Measurements from ENCODE around the gene ASB8. TPM values are rescaled to one million over a fixed set of nuclear protein-coding genes. Genes with fewer than 3 reads are reported as not detected.

Gene ASB8
- polyA plus RNA-seq, 1 experiment, result 30.1 TPM

GRCh38 chr12:48201091-48201490 is 43.8 kb upstream of the ASB8 start:
- Histone ChIP-seq H3K4me3 (ENCODE audit: low read depth, low read length) (no peak overlapping the region), H3K9me3 (ENCODE audit: control insufficient read depth, insufficient read depth, low read length) (no peaks in the 10 kb centered on the region; the same call in 1 of the 2 replicates), H3K27ac (ENCODE audit: low read depth, low read length) (no peak overlapping the region), H3K27me3 (ENCODE audit: control insufficient read depth, insufficient read depth, low read length) (no peaks in the 10 kb centered on the region)
- ChIA-PET CTCF (interaction anchor here (5.4 kb wide), 1 partner anchor 12 kb away, joined by 58 read pairs; no protein-coding TSS in a partner anchor), POLR2A (no interaction called here)
- no peak for TF ChIP-seq CTCF (IDR thresholded peaks at IDR 0.05; ENCODE audit: low read depth, low read length)
- no peak for DNase-seq (ENCODE audit: low read depth, low spot score)

GRCh38 chr12:48199774-48200221 is 42.5 kb upstream of the ASB8 start:
- ChIA-PET POLR2A (interaction anchor here (0.8 kb wide), 1 partner anchor 17 kb away, joined by 3 read pairs; the partner anchor contains the start of gene CCDC184), CTCF (interaction anchor here (0.6 to 5.4 kb wide), 5 partner anchors 11 to 419 kb away, joined by 3 to 58 read pairs (median 4); no protein-coding TSS in a partner anchor)
- TF ChIP-seq CTCF (IDR thresholded peaks at IDR 0.05; ENCODE audit: low read depth, low read length), result no peak
- Histone ChIP-seq H3K4me3 (ENCODE audit: low read depth, low read length) (no peak overlapping the region), H3K27ac (ENCODE audit: low read depth, low read length) (peak overlapping the region; percentile 69), H3K9me3 (ENCODE audit: control insufficient read depth, insufficient read depth, low read length) (no peaks in the 10 kb centered on the region; the same call in 1 of the 2 replicates), H3K27me3 (ENCODE audit: control insufficient read depth, insufficient read depth, low read length) (peaks cover 3% of the 10 kb centered on the region)
- DNase-seq (ENCODE audit: low read depth, low spot score), result peak; percentile 43

GRCh38 chr12:48198985-48199384 is 41.7 kb upstream of the ASB8 start:
- CTCF ChIA-PET, result interaction anchor here (1.2 to 5.4 kb wide), 3 partner anchors 10 to 420 kb away, joined by 4 to 58 read pairs (median 29); no protein-coding TSS in a partner anchor
- Histone ChIP-seq H3K27ac (ENCODE audit: low read depth, low read length) (no peak overlapping the region), H3K9me3 (ENCODE audit: control insufficient read depth, insufficient read depth, low read length) (no peaks in the 10 kb centered on the region; the same call in 1 of the 2 replicates), H3K27me3 (ENCODE audit: control insufficient read depth, insufficient read depth, low read length) (peaks cover 5% of the 10 kb centered on the region), H3K4me3 (ENCODE audit: low read depth, low read length) (peak overlapping the region; percentile 75)
- POLR2A ChIA-PET, result no interaction called here
- DNase-seq (ENCODE audit: low read depth, low spot score), result no peak
- TF ChIP-seq CTCF (IDR thresholded peaks at IDR 0.05; ENCODE audit: low read depth, low read length), result no peak

GRCh38 chr12:48198672-48198971 is 41.3 kb upstream of the ASB8 start:
- TF ChIP-seq CTCF (IDR thresholded peaks at IDR 0.05; ENCODE audit: low read depth, low read length), result no peak
- no peak for DNase-seq (ENCODE audit: low read depth, low spot score)
- CTCF ChIA-PET, result interaction anchor here (4.0 to 5.4 kb wide), 2 partner anchors 10 to 420 kb away, joined by 29 to 58 read pairs; no protein-coding TSS in a partner anchor
- POLR2A ChIA-PET, result no interaction called here
- Histone ChIP-seq H3K9me3 (ENCODE audit: control insufficient read depth, insufficient read depth, low read length) (no peaks in the 10 kb centered on the region; the same call in 1 of the 2 replicates), H3K4me3 (ENCODE audit: low read depth, low read length) (peak overlapping the region; percentile 75), H3K27ac (ENCODE audit: low read depth, low read length) (peak overlapping the region; percentile 63), H3K27me3 (ENCODE audit: control insufficient read depth, insufficient read depth, low read length) (peaks cover 7% of the 10 kb centered on the region)

GRCh38 chr12:48197971-48198671 is 40.8 kb upstream of the ASB8 start:
- Histone ChIP-seq H3K27ac (ENCODE audit: low read depth, low read length) (peak overlapping the region; percentile 63), H3K27me3 (ENCODE audit: control insufficient read depth, insufficient read depth, low read length) (peaks cover 9% of the 10 kb centered on the region), H3K4me3 (ENCODE audit: low read depth, low read length) (peak overlapping the region; percentile 75), H3K9me3 (ENCODE audit: control insufficient read depth, insufficient read depth, low read length) (no peaks in the 10 kb centered on the region; the same call in 1 of the 2 replicates)
- TF ChIP-seq CTCF (IDR thresholded peaks at IDR 0.05; ENCODE audit: low read depth, low read length), result 0 out of 2 replicates have a peak, but pooled peaks have one; percentile 14
- DNase-seq (ENCODE audit: low read depth, low spot score), result peak; percentile 65
- CTCF ChIA-PET, result interaction anchor here (1.3 to 5.4 kb wide), 4 partner anchors 9 to 421 kb away, joined by 3 to 58 read pairs (median 18); partner anchors contain the start of gene CCDC184
- POLR2A ChIA-PET, result no interaction called here
